H1 (cell line): ENCODE data around the gene PDE1C. TPM values are rescaled to one million over a fixed set of nuclear protein-coding genes. Genes with fewer than 3 reads are reported as not detected.

Source experiments
- CHD1 ChIP-seq: IDR thresholded peaks from 2 replicates; pipeline ENCODE4 v1.6.1; 2012; ENCODE audit warnings: low read depth, low read length, improper control_type of control experiment
- CHD7 ChIP-seq: fragments of 300-600 bp; sonication (generic); IDR thresholded peaks from 2 replicates; pipeline ENCODE4 v1.7.1; 2012; ENCODE audit warnings: low read length, moderate library complexity, mild to moderate bottlenecking, inconsistent platforms; ENCODE audit not compliant: insufficient replicate concordance
- SP2 ChIP-seq: IDR thresholded peaks from 2 replicates; pipeline ENCODE4 v1.6.1; 2012; ENCODE audit warnings: mild to moderate bottlenecking, low read length, inconsistent platforms
- polyA plus RNA-seq, 7 experiments: library from polyadenylated mRNA; depleted of rRNA in 3 of 7; stranded (reverse) in 5 of 7; unstranded in 2 of 7; fragments of >200 nt in 5 of 7; fragments of 200-250 nt in 2 of 7; gene quantifications; 1 replicate in 5 of 7; 2 replicates in 1 of 7; 4 replicates in 1 of 7; pipeline versions ENCODE4 v1.2.1 to v1.2.3, GENCODE V29; 2011 to 2013; ENCODE audit warnings: missing spikeins in 2 of 7, mixed read lengths in 2 of 7
- total RNA-seq: library from RNA; stranded (reverse); fragmentation: NEBNext Ultra II Directional; extraction: Animal tissue kit (Norgen Biotek cat#: 25700); gene quantifications from 2 replicates; pipeline ENCODE4 v1.2.1, GENCODE V29; 2021

PDE1C gene
- total and polyA plus RNA-seq, 2 of the 8 experiments (the other 6 are each of a cell fraction or from before 2014, with no cell fraction given), result 0.11 to 1.1 TPM

- TF ChIP-seq CHD7 (no peak), CHD1 (no peak), SP2 (no peak)
These were observed 8.9 kb downstream of the PDE1C start (continued) for GRCh38 chr7:32061346-32061745.
